DND-41 (cell line): ENCODE data around the gene SNX25.

Source experiments
- CTCF ChIP-seq: IDR thresholded peaks from 2 replicates; pipeline ENCODE4 v1.5.1; 2012; ENCODE audit warnings: borderline replicate concordance, low read length, moderate library complexity, mild to moderate bottlenecking; ENCODE audit not compliant: poor library complexity, severe bottlenecking; ENCODE audit errors: extremely low read depth
- EZH2 ChIP-seq: IDR thresholded peaks from 3 replicates; pipeline ENCODE4 v1.6.1; 2012; ENCODE audit warnings: borderline replicate concordance, low read depth, mild to moderate bottlenecking, moderate library complexity, low read length, inconsistent platforms; ENCODE audit not compliant: severe bottlenecking

- no peak for TF ChIP-seq CTCF
- no peak for TF ChIP-seq EZH2
Measured at GRCh38 chr4:185205697-185206342, 3.6 kb upstream of the SNX25 start.
